T follicular helper cell (primary cell): ENCODE measurements around the gene PDS5B.
"Not testable (repeated sequence)": the region's sequence is repeated elsewhere in the genome, so short reads cannot be mapped to it uniquely, and the experiment has no call there.

Experiments
- DNase-seq: peaks from one replicate; pipeline ENCODE4 v3.0.0-alpha.2; 2020; ENCODE audit warnings: low read depth
- total RNA-seq, 2 experiments: gene quantifications; one replicate each; lab custom pipeline; 2026; lab: John Stamatoyannopoulos, UW

The PDS5B gene
- 42.3 to 66.0 reads per million in 2 experiments for total RNA-seq

DNA sequence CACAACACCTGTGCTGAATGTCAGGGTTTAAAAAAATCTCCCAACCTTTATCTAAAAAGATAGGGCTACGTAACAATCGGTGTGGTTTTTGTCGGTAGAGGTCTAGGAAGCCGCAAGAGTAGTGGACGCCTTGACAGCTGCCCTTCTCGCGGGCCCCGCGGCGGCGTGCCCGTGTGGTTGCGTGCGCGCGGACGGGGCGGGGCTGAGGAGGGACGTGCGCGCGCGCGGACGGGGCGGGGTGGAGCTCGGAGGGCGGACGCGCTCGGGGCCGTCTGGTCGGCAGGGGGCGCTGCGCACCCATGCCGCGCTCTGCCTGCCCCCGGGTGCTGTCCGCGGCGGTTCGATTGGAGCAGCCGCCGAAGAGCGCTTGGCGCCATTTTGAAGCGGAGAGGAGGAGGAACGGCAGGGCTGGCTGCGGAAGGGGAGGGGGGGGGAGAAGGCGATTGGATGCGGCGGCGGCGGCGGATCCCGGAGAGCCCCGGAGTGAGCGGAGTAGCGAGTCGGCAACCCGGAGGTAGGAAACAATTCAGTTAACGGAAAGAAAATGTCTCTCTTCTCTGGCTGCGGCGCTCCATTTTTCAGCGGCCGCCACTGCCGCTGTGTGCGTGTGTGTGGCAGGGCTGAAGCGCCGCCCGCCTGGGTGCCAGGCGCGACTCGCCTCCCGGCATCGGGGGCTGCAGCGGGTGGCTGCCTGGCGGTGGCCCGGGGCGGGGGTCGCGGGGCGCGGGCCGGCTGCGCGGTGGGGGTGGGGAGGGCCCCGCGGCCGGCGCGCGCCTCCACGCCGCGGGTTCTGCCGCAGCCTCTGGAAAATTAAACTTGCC is at the start of gene PDS5B:
Gene PDS5B, plus strand, starts transcription at position 373 of the 821 bp plus-strand sequence. CDS start 62,321 bp downstream, outside the sequence.
- DNase-seq, result peak; percentile 94

DNA sequence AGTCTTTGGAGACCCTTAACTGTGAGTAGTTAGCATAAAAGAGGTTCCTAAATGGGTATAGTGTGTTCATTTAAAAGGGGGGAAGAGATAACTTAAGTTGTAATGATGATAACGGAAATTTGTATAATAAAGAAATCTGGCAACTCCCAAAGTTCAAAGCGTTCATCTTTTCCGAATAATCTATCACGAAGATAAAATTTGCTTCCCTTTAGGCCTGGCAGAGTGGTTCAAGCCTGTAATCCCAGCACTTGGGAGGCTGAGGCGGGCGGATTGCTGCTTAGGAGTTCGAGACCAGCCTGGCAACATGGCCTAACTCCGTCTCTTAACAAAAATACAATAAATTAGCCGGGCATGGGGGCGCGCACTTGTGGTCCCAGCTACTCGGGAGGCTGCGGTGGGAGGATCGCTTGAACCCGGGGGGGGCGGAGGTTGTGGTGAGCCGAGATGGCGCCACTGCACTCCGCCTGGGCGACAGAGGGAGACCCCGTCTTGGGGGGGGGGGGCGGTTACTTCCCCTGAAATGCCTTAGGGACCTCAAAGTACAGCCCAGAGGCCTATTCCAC is 48.6 kb upstream of the PDS5B start:
- peak; percentile 12 for DNase-seq

DNA sequence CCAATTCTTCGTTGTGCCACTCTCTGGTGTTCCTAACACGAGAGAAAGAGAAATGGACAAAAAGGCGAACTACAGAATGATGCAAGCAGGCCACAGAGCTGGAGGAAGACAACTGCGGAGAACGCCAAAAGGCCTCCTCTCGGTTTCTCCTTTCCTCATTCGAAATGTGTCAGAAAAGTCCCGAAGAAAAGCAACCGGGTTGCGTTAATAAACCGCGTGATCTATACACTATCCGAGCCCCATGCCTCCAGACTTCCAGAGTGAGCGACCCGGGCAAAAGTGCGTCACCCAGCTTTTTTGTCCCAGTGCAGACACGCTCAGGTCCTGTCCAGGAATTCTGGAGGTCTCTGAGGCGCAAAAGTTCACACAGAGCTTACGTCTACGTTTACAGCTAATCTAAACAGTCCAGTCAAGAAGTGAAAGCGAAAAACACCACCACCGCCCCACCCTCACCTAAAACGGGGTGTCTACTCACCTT is 48.1 kb upstream of the PDS5B start:
- no peak for DNase-seq

GRCh38 chr13:32538621-32539246 is 47.5 kb upstream of the PDS5B start, which contains the start of gene N4BP2L2:
N4BP2L2 (minus strand) TSS chr13:32538795; CDS start chr13:32537027, 1,768 bp downstream.
- DNase-seq, result peak; percentile 88

GRCh38 chr13:32542221-32542620 is 44.0 kb upstream of the PDS5B start:
- no peak for DNase-seq

- DNase-seq, result no peak
Measured at GRCh38 chr13:32545083-32545482, 41.2 kb upstream of the PDS5B start.

DNA sequence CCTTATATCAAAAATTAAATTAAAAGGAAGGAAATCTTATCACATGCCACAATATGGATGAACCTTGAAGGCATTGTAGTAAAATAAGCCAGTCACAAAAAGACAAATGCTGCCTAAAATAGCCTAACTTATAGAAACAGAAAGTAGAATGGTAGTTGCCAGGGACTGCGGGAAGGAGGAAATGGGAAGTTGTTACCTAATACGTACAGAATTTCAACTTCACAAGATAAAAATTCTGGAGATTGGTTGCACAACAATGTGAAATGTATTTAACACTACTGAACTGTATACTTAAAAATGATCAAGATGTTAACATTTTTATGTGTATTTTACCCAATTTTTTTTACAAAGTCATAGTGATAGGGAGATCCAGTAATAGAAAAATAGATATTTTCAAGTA is 37.4 kb upstream of the PDS5B start:
- DNase-seq, result no peak

DNA sequence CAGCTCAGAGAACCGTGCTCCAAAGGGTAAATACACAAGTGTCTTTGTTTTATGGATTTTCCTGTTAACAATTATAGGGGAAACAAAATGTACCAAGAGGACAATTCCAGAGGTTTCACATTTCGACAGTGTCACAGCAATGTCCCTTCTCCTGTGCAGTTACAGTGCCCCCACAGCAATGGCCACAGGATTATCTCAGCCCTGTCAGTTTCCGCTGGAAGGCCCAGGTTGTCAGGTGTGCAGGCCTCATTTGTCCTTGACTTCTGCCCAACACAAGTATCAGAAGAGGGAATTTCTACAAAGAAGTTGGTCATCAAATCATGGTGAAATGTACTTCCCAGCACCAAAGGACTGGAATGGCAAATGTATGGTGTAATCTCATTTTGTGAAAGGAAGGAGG is 36.5 kb upstream of the PDS5B start:
- DNase-seq, result no peak

DNA sequence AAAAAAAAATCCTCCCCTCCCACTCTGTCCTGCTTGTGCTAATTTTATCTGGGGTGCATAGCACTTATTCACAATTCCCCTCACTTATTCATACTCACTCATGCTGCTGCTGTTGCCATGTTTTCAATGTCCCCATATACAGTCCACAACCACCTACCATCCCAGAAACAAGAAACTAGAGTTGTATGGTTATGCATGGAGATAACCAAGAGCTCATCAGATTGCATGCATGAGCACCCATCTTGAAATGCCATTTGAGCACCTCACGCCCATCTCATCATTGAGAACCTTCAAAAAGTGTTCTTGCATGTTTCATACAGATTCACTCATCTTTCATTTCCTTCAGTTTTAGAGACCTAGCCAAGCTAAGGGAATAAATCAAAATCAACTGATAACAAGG is 32.5 kb upstream of the PDS5B start:
- DNase-seq, result no peak

DNA sequence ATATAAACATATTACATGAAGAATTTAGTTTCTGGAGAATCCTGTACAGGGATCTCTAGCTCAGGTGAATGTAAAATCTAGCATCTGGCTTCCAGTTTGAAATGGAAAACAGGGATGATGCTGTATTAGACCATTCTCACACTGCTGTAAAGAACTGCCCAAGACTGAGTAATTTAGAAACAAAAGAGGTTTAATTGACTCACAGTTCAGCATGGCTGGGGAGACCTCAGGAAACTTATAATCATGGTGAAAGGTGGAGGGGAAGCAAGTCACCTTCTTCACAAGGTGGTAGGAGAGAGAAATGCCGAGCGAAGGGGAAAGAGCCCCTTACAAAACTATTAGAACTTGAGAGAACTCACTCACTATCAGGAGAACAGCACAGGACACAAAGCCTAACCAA is 30.6 kb upstream of the PDS5B start:
- DNase-seq, result no peak

DNA sequence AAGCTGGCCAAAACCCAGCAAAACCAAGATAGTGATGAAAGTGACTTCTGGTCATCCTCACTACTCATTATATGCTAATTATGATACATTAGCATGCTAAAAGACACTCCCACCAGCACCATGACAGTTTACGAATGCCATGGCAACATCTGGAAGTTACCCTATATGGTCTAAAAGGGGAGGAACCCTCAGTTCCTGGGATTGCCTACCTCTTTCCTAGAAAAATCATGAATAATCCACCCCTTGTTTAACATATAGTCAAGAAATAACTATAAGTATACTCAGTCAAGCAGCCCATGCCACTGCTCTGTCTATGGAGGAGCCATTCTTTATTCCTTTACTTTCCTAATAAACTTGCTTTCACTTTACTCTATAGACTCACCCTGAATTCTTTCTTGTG is 25.4 kb upstream of the PDS5B start:
- DNase-seq, result not testable (repeated sequence)

- DNase-seq, result not testable (repeated sequence)
Measured at GRCh38 chr13:32575687-32576086, 10.6 kb upstream of the PDS5B start.

- no peak for DNase-seq
Measured at GRCh38 chr13:32577032-32577431, 9.2 kb upstream of the PDS5B start.

DNA sequence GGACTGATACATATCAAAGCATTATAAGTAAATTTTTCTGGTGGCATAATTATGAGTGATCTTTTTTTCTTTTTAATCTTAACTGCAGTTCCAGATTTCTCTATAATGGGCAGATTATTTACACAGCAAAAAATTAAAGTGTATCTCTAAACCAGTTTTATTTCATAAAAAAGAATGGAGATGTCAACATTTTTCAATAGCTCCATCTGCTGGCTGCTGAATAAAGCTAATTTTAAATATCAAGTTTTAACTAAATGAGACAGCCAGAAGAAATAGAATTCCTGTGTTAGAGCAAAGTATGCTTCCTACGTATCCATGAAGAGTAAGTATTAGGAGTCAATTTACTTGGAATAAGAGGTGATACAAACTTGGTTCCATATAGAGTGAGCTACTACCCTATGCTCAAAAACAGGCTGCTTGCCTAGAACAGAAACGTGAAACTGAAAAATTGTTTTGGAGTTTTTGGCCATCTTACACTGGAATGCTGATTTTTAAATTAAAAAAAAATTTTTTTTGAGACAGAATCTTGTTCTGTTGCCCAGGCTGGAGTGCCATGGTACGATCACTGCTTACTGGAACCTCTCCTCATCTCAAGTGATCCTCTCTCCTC is 5.0 kb upstream of the PDS5B start:
- no peak for DNase-seq

GRCh38 chr13:32582281-32582680 is 4.0 kb upstream of the PDS5B start:
- DNase-seq, result no peak

- DNase-seq, result no peak
Measured at GRCh38 chr13:32582991-32583390, 3.3 kb upstream of the PDS5B start.

DNA sequence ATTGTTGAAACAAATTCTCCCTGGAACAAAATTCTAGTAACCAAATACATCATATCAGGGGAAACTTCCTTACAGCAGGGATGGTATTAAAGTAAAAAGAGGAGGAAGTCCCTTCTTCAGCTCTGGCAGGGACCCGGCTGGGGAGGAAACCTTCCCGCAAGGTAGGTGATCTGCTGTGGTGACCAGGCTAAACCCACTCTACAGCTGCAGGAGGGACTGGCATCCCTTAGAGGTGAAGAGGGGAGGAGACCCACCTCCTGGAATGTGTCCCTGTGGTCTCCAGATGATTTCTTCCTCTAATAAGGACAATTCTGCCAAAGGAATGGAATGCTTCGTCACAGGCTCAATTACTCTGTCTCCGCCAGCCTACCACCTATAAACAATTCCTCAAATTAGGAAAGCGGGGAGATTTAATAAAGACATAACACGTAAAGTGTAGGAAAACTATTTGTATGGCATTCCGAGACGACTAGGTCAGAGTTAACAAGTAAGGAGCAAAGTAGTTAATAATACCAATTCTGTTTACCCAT is 637 bp upstream of the PDS5B start:
- DNase-seq, result no peak

DNA sequence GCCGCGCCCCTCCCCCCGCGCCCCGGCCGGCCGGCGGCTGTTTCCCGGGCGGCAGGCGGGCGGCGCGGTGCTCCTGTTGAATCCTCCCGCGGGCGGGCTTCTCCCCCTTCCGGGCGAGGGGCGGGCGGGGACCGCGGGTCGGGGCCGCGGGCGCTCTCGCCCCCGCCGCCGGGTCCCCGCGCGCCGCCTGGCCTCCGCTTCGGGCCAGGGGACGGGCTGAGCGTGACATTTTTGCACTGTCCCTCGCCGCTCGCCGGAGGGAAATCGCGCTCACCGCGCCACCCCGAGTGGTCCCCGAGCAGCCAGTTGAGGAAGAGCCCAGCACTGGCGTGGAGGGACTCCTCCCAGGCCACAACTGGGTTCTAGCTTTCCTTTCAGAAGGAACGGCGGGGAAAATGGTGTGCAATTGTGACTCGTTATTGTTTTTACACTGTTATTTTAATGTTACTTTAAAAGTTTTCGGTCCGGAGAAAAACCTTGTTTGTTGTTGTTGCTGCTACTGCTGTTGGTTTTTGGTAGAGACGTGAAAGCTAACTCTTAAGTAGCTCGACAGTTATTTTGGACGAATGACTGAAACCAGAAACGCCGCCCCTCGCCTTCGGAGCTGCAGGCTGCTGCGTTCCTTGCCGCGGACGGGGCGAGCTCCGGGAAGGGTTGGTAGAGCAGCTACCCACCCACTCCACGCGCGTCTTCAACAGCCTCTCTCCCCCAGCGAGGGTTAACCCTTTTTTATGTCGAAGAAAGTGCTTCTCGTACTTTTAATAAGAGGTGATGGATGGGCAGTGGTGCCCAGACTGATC is 959 bp downstream of the PDS5B start:
- peak; percentile 37 for DNase-seq

- no peak for DNase-seq
Measured at GRCh38 chr13:32587811-32588170, 1.5 kb downstream of the PDS5B start.

- no peak for DNase-seq
Measured at GRCh38 chr13:32588736-32589135, 2.5 kb downstream of the PDS5B start.

- DNase-seq, result no peak
Measured at GRCh38 chr13:32589471-32589870, 3.2 kb downstream of the PDS5B start.
